B cell (primary cell): ENCODE data around the gene FALEC.

Experiments
- CTCF ChIP-seq: fragments of 200-600 bp; IDR thresholded peaks from one replicate; pipeline ENCODE4 v1.8.0; 2022; ENCODE audit warnings: antibody characterized with exemption, mild to moderate bottlenecking
- EZH2 ChIP-seq: IDR thresholded peaks from 2 replicates; pipeline ENCODE4 v1.6.1; 2012; ENCODE audit warnings: borderline replicate concordance, low read depth, mild to moderate bottlenecking, moderate library complexity, low read length; ENCODE audit not compliant: insufficient read depth, poor library complexity, severe bottlenecking

DNA sequence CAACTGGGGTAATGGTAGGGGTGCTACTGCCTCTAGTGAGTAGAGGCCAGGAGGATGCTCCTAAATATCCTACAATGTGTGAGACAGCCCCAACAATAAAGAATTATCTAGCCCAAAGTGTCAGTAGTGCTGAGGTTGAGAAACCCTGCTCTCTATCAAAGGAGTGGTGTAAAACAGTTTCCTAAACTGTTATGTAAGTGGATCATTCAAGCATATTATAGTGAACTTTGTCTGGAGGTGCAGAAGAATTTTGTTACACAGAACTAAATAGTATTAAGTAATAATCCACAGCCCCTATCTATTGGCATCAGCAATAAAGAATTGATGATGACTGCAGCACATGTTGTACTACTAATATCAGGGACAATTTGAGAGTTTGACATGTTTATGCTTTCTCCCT is 48.6 kb upstream of the FALEC start:
- TF ChIP-seq EZH2: no peak
- TF ChIP-seq CTCF: no peak
